HG03066 (cell line): ENCODE results near the gene GREB1.

Experiments used
- ATAC-seq: cut with Tn5 transposase; IDR thresholded peaks from one replicate; pipeline ENCODE4 v1.9.1; 2021; ENCODE audit warnings: low read depth; ENCODE audit not compliant: unreplicated experiment

The GREB1 gene

GRCh38 chr2:11556101-11556806, 22.4 kb downstream of the GREB1 start:
- ATAC-seq = no peak

GRCh38 chr2:11558214-11558886, 24.5 kb downstream of the GREB1 start:
- ATAC-seq = no peak

DNA sequence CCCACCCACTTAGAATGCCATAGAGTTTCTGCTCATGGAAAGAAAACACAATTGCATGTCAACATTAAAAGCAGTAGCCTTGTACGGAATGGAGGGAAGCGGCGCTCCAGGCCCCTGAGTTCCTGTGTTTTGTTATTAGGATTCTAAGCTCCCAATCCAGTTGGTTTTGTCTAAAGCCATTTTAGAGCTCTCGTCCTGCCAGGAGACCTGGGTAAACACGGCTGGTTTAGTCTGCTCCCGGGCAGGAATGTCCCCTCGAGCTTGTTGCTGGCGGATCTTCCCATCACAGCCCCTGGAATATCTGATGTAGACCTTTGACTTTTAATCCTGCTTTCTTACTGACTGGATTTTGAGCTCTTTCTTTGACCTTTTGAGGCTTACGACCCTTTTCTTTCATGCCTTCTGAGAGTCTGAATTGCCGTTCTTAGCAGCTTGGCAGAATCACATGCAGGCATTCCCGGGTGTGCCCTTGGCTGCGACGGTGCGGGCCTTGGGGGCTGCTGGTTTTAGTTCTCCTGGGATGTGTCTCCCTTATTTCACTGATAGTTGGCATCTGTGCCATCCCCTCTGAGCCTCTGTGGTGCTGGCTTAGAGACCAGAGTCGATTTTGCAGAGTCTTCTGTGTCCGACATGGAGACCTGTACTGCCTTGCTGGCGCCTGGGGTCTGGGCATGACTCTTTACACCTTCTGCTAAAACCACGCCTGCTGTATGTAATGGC, 25.4 kb downstream of the GREB1 start:
- no peak for ATAC-seq

DNA sequence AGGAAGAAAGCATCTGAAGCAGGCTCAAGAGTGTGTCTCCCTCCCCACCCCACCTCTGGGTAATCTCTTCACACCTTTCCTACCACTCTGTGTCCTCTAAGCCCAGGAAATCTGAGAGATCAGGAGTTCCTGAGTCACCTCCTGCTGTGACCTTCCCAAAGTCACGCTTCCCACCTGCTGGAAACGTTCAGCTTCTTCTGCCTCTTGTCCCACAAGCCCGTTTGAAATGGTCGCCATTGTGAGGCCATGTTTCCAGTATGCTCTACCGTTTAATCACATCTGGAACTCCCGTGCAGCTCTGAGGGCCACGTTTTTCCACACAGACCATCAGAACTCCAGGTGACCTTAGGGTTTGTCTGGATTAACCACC, 25.9 kb downstream of the GREB1 start:
- ATAC-seq = no peak

- ATAC-seq = no peak
Observed at GRCh38 chr2:11560806-11561205, 27.0 kb downstream of the GREB1 start.

GRCh38 chr2:11562011-11562410, 28.2 kb downstream of the GREB1 start:
- ATAC-seq = no peak

DNA sequence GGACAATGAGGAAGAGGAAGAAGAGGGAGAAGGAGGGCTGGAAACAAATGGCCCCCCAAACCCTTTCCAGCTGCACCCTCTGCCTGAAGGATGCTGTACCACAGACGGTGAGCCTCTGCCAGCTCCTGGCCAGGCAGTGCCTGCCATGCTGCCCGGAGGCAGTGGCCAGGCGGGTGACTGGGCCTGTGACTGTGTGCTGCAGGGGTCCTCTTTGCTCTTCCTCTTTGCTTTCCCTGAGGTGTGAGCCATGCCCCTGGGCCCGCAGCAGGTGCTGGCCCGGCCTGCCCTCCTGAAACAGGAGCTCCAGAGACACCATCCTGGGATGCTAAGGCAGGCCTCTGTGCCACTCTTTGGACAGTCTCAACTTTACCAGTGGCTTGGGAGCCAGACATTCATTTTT, 28.6 kb downstream of the GREB1 start:
- ATAC-seq = no peak

DNA sequence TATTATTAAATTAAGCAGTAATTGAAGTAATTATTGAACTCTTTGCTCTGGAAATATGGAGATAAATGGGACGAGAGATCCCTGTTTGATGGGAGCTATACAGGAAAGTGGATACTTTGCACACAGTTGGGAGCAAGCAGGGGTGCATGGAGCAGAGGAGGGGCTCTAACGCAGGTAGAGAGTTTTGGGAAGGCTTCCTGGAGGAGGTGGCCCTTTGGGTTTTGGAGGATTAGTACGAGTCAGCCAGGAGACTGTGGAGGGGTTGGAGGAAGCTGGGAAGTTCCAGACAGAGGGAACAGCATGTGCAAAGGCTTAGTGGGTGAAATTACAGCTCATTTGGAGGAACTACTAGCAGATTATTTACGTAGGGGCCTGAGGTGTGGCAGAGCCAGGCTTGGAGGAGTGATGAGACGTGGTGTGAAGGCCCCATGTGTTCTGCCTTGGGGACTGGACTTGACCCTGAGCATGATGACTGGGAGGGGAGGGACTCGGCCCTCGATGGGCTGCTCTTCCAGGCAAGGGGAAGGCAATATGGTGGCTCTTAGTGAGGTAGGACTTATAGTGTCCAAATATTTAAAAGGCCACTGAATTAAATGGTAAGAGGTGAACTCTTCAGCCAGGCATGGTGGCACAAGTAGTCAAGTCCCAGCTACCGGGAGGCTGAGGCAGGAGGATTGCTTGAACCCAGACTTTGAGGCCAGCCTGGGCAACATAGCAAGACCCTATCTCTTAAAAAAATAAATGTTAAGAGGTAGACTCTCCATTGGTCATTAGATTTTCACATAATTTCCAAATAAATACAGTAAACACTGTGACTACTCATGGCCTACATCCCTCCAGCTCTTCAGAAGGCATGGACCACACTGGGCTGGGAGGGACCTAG, 30.2 kb downstream of the GREB1 start:
- no peak for ATAC-seq

GRCh38 chr2:11564816-11565567, 31.1 kb downstream of the GREB1 start:
- no peak for ATAC-seq

GRCh38 chr2:11566383-11566782, 32.5 kb downstream of the GREB1 start:
- ATAC-seq = no peak

- ATAC-seq = no peak
Observed at GRCh38 chr2:11567631-11568031, 33.8 kb downstream of the GREB1 start.

- ATAC-seq = no peak
Observed at GRCh38 chr2:11568436-11568835, 34.6 kb downstream of the GREB1 start.

GRCh38 chr2:11569636-11570035, 35.8 kb downstream of the GREB1 start:
- no peak for ATAC-seq

- ATAC-seq = no peak
Observed at GRCh38 chr2:11571170-11571569, 37.3 kb downstream of the GREB1 start.

- no peak for ATAC-seq
Observed at GRCh38 chr2:11572996-11573395, 39.2 kb downstream of the GREB1 start.

DNA sequence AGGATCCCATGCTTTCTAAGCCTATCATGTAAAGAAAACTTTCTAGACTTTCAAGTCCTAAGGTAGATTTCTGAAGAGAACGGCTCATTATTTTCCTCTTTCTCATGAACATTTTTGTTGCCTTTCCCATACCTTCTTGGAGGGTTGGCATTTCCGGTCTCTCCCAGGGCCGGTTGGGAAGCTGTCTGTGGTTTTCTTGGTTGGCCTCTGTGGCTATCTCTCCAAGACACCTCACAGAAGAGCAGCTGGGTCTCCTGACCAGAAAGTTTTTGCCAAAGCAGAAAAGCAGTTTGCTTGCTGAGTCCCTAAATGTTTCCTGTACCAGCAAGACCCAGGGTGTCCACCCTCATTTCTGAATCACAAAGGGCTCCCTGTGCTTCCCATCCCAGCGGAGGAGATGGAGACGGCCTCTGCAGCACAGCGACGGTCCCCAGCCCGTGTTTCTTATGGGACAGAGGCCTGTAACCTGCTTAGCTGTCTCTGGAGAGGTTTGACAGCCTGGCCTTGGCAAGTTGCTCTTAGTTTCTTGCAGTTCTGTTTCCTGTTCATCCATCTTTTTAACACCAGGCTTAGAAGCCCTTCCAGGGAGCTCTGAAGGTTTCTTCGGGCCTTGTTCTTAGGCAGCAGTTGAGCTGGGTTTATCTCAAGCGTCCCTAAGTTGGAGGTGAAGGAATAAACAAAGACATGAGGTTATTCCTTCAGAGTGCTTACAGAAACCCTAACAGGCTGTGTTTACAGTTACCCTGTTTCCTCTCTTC, 39.8 kb downstream of the GREB1 start:
- ATAC-seq = no peak

DNA sequence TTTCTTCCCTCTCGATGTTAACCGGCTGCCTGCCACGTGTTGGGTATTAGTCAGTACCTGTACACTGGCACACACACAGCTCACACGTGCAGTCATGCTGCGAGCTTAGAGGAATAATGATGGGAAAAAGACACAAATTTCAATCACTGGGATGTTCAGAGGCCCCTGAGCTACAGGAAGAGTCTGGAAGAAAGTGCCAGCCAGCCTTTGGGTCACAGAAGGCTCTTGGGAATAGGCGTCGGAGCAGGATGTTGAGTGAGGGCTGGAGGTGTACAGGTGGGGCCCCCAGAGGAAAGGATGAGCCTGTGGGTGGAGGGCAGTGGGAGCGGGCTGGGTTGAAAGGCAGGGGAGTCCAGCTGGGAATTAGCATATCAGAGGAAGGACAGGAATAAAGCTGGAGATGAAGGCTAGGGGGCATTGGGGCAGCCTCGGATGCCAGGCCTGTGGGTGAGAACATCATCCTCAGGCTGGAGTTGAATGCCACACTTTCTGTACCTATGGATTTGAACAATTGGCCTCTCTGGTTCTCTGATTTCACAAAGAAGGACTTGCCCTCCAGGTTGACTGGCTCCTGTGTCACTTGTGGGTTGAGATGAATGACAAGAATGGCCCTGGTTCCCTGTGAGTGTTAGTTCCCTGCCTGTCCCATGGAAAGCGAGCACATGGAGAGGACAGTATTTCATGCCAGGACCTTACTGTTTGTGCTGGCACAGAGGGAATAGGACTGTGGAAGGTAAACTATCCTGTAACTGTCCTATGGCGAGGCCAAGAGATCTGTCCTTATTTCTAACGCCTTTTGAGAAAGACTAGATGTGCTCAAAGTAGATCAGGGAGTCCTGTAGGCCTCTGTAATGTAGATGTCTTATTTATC, 40.6 kb downstream of the GREB1 start:
- ATAC-seq = no peak

- no peak for ATAC-seq
Observed at GRCh38 chr2:11576398-11576797, 42.6 kb downstream of the GREB1 start.
